Bronchial epithelial cell (primary cell): ENCODE data around the gene MYH10. TPM values are rescaled to one million over a fixed set of nuclear protein-coding genes. Genes with fewer than 3 reads are reported as not detected.

Experiments used
- DNase-seq: peaks from one replicate; pipeline ENCODE4 v3.0.0-alpha.2; 2010; ENCODE audit warnings: low read depth
- FAIRE-seq: peaks from 2 replicates; lab custom pipeline; 2011; peaks lifted over from hg19 to GRCh38; lab: Jason Lieb, UNC
- H3K27me3 ChIP-seq: 2 replicates; pipeline ENCODE4 v1.5.1; 2011; ENCODE audit warnings: low read length; ENCODE audit not compliant: control insufficient read depth, insufficient read depth
- H3K36me3 ChIP-seq: 2 replicates; pipeline ENCODE4 v1.5.1; 2011; ENCODE audit warnings: low read length; ENCODE audit not compliant: control insufficient read depth, insufficient read depth
- H3K4me3 ChIP-seq: 2 replicates; pipeline ENCODE4 v1.5.1; 2011; ENCODE audit warnings: mild to moderate bottlenecking, low read depth, low read length, control low read depth
- total RNA-seq: library from RNA; depleted of rRNA; stranded (reverse); fragments of >200 nt; gene quantifications from 2 replicates; pipeline ENCODE4 v1.2.1, GENCODE V29; 2014
- TF ChIP-seq, protein P1 (sequence below): IDR thresholded peaks from 2 replicates; pipeline ENCODE4 v1.5.1; 2011; ENCODE audit warnings: mild to moderate bottlenecking, moderate library complexity, low read length, control low read depth, inconsistent platforms; ENCODE audit not compliant: insufficient read depth, severe bottlenecking

MYH10 gene
- total RNA-seq, 1 donor from 2014 or later, result 31.6 TPM

DNA sequence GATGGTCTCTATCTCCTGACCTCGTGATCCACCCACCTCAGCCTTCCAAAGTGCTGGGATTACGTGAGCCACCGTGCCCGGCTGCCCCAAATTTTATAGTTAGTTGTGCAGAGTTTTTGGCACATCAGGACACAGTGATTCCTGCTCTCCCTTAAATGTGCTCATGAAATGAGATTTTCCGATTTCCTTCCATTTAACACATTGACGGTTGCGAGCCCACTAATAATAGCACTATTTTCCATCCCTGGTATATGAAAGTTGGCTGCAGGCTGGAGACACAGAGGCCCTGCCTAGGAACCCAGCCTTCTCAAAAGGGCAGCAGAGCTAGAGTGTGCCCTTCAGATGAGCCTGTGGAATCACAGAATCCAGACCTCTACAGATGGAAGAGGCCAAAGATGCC is 17.4 kb upstream of the MYH10 start:
- TF ChIP-seq, protein P1, sequence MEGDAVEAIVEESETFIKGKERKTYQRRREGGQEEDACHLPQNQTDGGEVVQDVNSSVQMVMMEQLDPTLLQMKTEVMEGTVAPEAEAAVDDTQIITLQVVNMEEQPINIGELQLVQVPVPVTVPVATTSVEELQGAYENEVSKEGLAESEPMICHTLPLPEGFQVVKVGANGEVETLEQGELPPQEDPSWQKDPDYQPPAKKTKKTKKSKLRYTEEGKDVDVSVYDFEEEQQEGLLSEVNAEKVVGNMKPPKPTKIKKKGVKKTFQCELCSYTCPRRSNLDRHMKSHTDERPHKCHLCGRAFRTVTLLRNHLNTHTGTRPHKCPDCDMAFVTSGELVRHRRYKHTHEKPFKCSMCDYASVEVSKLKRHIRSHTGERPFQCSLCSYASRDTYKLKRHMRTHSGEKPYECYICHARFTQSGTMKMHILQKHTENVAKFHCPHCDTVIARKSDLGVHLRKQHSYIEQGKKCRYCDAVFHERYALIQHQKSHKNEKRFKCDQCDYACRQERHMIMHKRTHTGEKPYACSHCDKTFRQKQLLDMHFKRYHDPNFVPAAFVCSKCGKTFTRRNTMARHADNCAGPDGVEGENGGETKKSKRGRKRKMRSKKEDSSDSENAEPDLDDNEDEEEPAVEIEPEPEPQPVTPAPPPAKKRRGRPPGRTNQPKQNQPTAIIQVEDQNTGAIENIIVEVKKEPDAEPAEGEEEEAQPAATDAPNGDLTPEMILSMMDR, result no peak
- Histone ChIP-seq H3K4me3 (no peak overlapping the region), H3K27me3 (no peaks in the 10 kb centered on the region), H3K36me3 (no peaks in the 10 kb centered on the region)
- DNase-seq, result no peak
- FAIRE-seq, result no peak

DNA sequence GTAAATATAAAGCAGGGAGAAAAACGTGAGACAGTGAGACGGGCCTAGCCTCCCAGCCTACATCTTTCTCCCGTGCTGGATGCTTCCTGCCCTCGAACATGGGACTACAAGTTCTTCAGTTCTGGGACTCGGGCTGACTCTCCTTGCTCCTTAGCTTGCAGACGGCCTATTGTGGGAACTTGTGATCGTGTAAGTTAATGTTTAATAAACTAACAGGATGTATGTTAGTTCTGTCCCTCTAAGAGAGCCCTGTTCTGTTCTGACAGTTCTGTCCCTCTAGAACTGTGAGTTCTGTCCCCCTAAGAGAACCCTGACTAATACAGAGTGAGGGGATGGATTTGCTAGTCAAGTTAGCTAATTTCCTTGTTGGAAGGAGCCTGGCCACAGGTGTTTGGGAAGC is 16.7 kb upstream of the MYH10 start:
- TF ChIP-seq, protein P1, result no peak
- DNase-seq (no peak), FAIRE-seq (no peak)
- no peaks in the 10 kb centered on the region for H3K27me3 ChIP-seq
- H3K36me3 ChIP-seq, result no peaks in the 10 kb centered on the region
- no peak overlapping the region for H3K4me3 ChIP-seq

DNA sequence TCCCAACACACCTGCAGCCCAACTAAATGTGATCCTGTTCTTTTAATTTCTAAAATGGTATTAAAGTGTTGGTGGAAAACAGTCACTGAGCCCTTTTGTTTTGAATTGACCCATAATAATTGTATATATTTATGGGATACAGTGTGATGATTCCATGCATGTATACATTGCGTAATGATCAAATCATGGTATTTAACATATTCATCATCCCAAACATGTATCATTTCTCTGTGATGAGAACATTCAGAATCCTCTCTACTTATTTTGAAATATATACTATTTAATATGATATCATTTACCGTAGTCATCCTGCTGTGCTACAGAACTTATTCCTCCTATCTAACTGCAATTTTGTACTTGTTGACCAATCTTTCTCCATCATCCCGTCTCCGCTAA is 14.0 kb upstream of the MYH10 start:
- no peaks in the 10 kb centered on the region for H3K27me3 ChIP-seq
- DNase-seq (no peak), FAIRE-seq (no peak)
- no peak overlapping the region for H3K4me3 ChIP-seq
- no peaks in the 10 kb centered on the region for H3K36me3 ChIP-seq
- TF ChIP-seq, protein P1, result no peak

DNA sequence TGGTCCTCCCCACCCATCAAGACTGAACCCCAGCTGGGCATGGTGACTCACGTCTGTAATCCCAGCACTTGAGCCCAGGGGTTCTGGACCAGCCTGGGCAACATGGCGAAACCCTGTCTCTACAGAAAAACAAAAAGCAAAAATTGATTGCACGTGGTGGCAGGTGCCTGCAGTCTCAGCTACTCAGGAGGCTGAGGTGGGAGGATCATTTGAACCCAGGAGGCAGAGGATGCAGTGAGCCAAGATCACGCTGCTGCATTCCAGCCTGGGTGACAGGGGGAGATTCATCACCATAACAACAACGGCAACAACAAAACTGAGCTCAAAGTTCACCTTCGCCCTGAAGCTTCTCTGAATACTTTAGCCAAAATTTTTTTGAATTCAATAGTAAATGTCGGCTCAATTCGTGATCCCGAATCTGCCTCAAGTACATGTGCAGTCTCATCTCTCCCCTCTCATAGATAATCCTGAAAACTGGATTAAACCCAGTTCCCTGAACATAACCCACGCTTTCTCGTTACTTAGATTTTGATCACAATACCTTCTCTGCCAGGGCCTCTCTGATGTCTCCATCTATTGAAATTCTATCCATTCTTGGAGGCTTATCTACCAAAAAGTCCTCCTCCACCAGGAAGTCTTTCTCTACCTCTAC is 13.5 kb upstream of the MYH10 start:
- Histone ChIP-seq H3K4me3 (no peak overlapping the region), H3K36me3 (no peaks in the 10 kb centered on the region), H3K27me3 (no peaks in the 10 kb centered on the region)
- TF ChIP-seq, protein P1, result no peak
- FAIRE-seq, result no peak
- DNase-seq, result no peak

DNA sequence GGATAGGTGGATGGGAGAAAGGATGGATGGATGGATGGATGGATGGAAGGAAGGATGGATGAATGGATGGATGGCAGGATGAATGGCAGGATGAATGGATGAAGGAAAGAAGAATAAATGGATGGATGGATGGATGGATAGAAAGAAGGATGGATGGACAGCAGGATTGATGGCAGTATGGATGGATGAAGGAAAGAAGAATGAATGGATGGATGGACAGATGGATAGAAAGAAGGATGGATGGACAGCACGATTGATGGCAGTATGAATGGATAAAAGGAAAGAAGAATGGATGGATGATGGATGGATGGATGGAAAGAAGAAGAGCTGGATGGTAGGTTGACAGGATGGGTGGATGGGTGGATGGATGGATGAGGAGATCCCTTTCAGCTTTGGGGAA is 9.2 kb upstream of the MYH10 start:
- TF ChIP-seq, protein P1, result no peak
- Histone ChIP-seq H3K36me3 (no peaks in the 10 kb centered on the region), H3K4me3 (no peak overlapping the region), H3K27me3 (no peaks in the 10 kb centered on the region)
- DNase-seq, result no peak
- FAIRE-seq, result peak; percentile 32

DNA sequence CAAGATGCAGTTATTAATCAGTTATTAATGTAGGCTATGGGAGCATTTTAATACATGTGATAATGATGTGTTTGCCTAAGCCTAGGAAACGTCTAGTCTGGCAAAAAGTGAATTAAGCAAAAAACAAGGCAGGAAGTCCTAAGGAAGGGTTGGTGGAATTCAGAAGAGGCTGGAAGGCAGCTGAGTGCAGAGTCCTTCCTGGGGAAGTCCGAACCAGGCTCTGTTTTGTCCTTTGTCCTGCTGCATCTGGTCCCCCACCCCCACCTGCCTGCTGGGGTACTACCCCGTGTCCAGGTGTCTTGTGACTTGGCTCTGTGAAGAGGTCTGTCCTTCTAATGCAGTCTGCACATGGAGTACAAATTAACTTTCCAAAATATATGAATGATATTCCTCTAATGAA is 1.5 kb upstream of the MYH10 start:
- H3K4me3 ChIP-seq, result no peak overlapping the region
- no peak for FAIRE-seq

More for the DNA sequence above, 1.5 kb upstream of the MYH10 start:
- DNase-seq, result no peak
- TF ChIP-seq, protein P1, result no peak
- no peaks in the 10 kb centered on the region for H3K36me3 ChIP-seq
- H3K27me3 ChIP-seq, result no peaks in the 10 kb centered on the region
